ENCODE data around the gene ETFBKMT. TPM values are rescaled to one million over a fixed set of nuclear protein-coding genes. Genes with fewer than 3 reads are reported as not detected.
"Not testable (repeated sequence)": the region's sequence is repeated elsewhere in the genome, so short reads cannot be mapped to it uniquely, and the experiment has no call there.

The ETFBKMT gene
- polyA plus RNA-seq, 1 of the 3 experiments (the other 2 are of a cell fraction): 1.6 TPM

GRCh38 chr12:31714406-31715271 lies 55.2 kb downstream of the ETFBKMT start:
- H3K4me1 ChIP-seq (ENCODE audit: control insufficient read depth in 1 of 2, insufficient read depth in 2 of 2, low read depth in 1 of 2, low read length in 1 of 2): no peaks in the 10 kb centered on the region
- peaks cover 6% of the 10 kb centered on the region for H3F3A ChIP-seq (replicated peaks; ENCODE audit: insufficient read depth)
- H3K9me2 ChIP-seq: no peaks in the 10 kb centered on the region
- H3K9ac ChIP-seq: no peak overlapping the region
- H3K4me3 ChIP-seq (ENCODE audit: low read depth in 2 of 2, low read length in 1 of 2): no peak overlapping the region
- no peak for TF ChIP-seq CHD2 (IDR thresholded peaks at IDR 0.05; ENCODE audit: low read length, partially characterized antibody)
- no peak for TF ChIP-seq GATA2 (CRISPR knock-in tag; IDR thresholded peaks at IDR 0.05)
- no peak for TF ChIP-seq SIN3A (IDR thresholded peaks at IDR 0.05; ENCODE audit: borderline replicate concordance, low read depth, low read length)
- no peak for TF ChIP-seq POLR2AphosphoS5 (IDR thresholded peaks at IDR 0.05; ENCODE audit: low read depth, low read length)
- no peak for TF ChIP-seq RFX5 (IDR thresholded peaks at IDR 0.05; ENCODE audit: low read length)
- WGBS (ENCODE audit: low lambda C conversion rate): 92% methylated on average over 3 of the region's 3 CpGs
- H3K27ac ChIP-seq (ENCODE audit: low read depth in 2 of 2, low read length in 1 of 2): no peak overlapping the region
- no peaks in the 10 kb centered on the region for H3K36me3 ChIP-seq (replicated peaks in 1 of 2; ENCODE audit: control insufficient read depth in 1 of 2, insufficient read depth in 2 of 2, low read length in 1 of 2)
- H3K79me2 ChIP-seq (ENCODE audit: insufficient read depth): no peaks in the 10 kb centered on the region
- H3K27me3 ChIP-seq (ENCODE audit: insufficient read depth): no peaks in the 10 kb centered on the region
- H3K9me3 ChIP-seq: no peaks in the 10 kb centered on the region; the same call in 1 of the 2 replicates
- no peak for DNase-seq
- H3K4me2 ChIP-seq: no peak overlapping the region
- CTCF ChIA-PET: no interaction called here
- no peaks in the 10 kb centered on the region for H4K20me1 ChIP-seq (ENCODE audit: insufficient read depth)
- H2AFZ ChIP-seq (ENCODE audit: low read depth): no peak overlapping the region
- POLR2A ChIA-PET: no interaction called here

DNA sequence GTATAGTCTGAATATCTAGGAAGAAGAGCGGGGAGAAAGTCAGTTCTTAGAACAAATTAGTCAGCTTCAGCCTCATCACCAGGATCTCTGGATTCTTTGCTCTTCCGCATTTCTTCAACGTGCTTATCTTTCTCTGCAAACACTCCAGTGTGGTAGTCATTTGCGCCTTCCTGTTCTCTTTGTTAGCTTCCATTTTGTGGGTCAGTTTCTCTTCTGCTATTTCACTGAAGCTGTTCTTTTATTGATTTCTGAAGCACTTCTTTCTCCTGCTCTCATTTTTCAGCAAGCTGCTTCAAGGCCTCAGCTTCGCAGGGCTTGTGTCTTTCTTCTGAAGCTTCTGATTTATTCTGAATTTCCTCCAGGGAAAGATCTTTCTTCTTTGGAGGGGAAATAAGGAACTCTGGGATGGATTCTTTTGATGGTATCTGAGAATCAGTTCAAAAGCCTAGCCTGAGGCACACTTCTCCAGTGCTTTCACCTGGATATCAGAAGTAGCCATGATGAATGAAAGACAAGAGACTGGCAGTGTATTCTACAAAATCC lies 55.9 kb downstream of the ETFBKMT start:
- WGBS (ENCODE audit: low lambda C conversion rate): 89% methylated on average over 5 of the region's 5 CpGs
- no peaks in the 10 kb centered on the region for H3K79me2 ChIP-seq (ENCODE audit: insufficient read depth)
- H3K9ac ChIP-seq: no peak overlapping the region
- H3K9me2 ChIP-seq: no peaks in the 10 kb centered on the region
- no peaks in the 10 kb centered on the region for H3K36me3 ChIP-seq (replicated peaks in 1 of 2; ENCODE audit: control insufficient read depth in 1 of 2, insufficient read depth in 2 of 2, low read length in 1 of 2)
- POLR2A ChIA-PET: no interaction called here
- no peaks in the 10 kb centered on the region for H3K4me1 ChIP-seq (ENCODE audit: control insufficient read depth in 1 of 2, insufficient read depth in 2 of 2, low read depth in 1 of 2, low read length in 1 of 2)
- CTCF ChIA-PET: no interaction called here
- no peak overlapping the region for H2AFZ ChIP-seq (ENCODE audit: low read depth)
- TF ChIP-seq IRF3 (IDR thresholded peaks at IDR 0.05; ENCODE audit: low read depth, low read length) (no peak), USF1 (IDR thresholded peaks at IDR 0.05; ENCODE audit: borderline replicate concordance, low read depth) (no peak)
- TF ChIP-seq, protein P1, sequence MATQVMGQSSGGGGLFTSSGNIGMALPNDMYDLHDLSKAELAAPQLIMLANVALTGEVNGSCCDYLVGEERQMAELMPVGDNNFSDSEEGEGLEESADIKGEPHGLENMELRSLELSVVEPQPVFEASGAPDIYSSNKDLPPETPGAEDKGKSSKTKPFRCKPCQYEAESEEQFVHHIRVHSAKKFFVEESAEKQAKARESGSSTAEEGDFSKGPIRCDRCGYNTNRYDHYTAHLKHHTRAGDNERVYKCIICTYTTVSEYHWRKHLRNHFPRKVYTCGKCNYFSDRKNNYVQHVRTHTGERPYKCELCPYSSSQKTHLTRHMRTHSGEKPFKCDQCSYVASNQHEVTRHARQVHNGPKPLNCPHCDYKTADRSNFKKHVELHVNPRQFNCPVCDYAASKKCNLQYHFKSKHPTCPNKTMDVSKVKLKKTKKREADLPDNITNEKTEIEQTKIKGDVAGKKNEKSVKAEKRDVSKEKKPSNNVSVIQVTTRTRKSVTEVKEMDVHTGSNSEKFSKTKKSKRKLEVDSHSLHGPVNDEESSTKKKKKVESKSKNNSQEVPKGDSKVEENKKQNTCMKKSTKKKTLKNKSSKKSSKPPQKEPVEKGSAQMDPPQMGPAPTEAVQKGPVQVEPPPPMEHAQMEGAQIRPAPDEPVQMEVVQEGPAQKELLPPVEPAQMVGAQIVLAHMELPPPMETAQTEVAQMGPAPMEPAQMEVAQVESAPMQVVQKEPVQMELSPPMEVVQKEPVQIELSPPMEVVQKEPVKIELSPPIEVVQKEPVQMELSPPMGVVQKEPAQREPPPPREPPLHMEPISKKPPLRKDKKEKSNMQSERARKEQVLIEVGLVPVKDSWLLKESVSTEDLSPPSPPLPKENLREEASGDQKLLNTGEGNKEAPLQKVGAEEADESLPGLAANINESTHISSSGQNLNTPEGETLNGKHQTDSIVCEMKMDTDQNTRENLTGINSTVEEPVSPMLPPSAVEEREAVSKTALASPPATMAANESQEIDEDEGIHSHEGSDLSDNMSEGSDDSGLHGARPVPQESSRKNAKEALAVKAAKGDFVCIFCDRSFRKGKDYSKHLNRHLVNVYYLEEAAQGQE (IDR thresholded peaks at IDR 0.05; ENCODE audit: low read depth, low read length): no peak
- DNase-seq: no peak
- no peak overlapping the region for H3K4me3 ChIP-seq (ENCODE audit: low read depth in 2 of 2, low read length in 1 of 2)
- H3K27me3 ChIP-seq (ENCODE audit: insufficient read depth): no peaks in the 10 kb centered on the region
- no peak overlapping the region for H3K27ac ChIP-seq (ENCODE audit: low read depth in 2 of 2, low read length in 1 of 2)
- peaks cover 6% of the 10 kb centered on the region for H3F3A ChIP-seq (replicated peaks; ENCODE audit: insufficient read depth)
- H3K4me2 ChIP-seq: no peak overlapping the region
- H4K20me1 ChIP-seq (ENCODE audit: insufficient read depth): no peaks in the 10 kb centered on the region
- H3K9me3 ChIP-seq: no peaks in the 10 kb centered on the region; the same call in 1 of the 2 replicates

GRCh38 chr12:31716998-31717397 lies 57.5 kb downstream of the ETFBKMT start:
- H3K27me3 ChIP-seq (ENCODE audit: insufficient read depth); H3K4me3 ChIP-seq (ENCODE audit: low read depth in 2 of 2, low read length in 1 of 2); H3K4me2 ChIP-seq; H2AFZ ChIP-seq (ENCODE audit: low read depth); H3F3A ChIP-seq (replicated peaks; ENCODE audit: insufficient read depth); H3K79me2 ChIP-seq (ENCODE audit: insufficient read depth); POLR2A ChIA-PET; CTCF ChIA-PET; H4K20me1 ChIP-seq (ENCODE audit: insufficient read depth); H3K9me2 ChIP-seq; H3K27ac ChIP-seq (ENCODE audit: low read depth in 2 of 2, low read length in 1 of 2); H3K36me3 ChIP-seq (replicated peaks in 1 of 2; ENCODE audit: control insufficient read depth in 1 of 2, insufficient read depth in 2 of 2, low read length in 1 of 2); H3K9ac ChIP-seq; H3K4me1 ChIP-seq (ENCODE audit: control insufficient read depth in 1 of 2, insufficient read depth in 2 of 2, low read depth in 1 of 2, low read length in 1 of 2); H3K9me3 ChIP-seq; DNase-seq: not testable (repeated sequence)
- WGBS (ENCODE audit: low lambda C conversion rate): 93% methylated on average over 4 of the region's 4 CpGs
